ENCODE data around the gene SLC5A6. TPM values are rescaled to one million over a fixed set of nuclear protein-coding genes. Genes with fewer than 3 reads are reported as not detected.

Gene SLC5A6
- total and polyA plus RNA-seq, 2 experiments from 2014 or later: 28.4 to 40.8 TPM

- H3K27ac ChIP-seq: peak overlapping the region; percentile 96
- H3K9me3 ChIP-seq (ENCODE audit: low read depth): no peaks in the 10 kb centered on the region
- peak in 1 of 2 donors; percentile 2 for DNase-seq (ENCODE audit: low read depth in 1 of 2, low spot score in 1 of 2)
- H3K36me3 ChIP-seq: peaks cover under 1% of the 10 kb centered on the region
- H3K4me3 ChIP-seq: peak overlapping the region; percentile 54
- peaks cover 10% of the 10 kb centered on the region for H3K4me1 ChIP-seq (ENCODE audit: low read depth)
- no peaks in the 10 kb centered on the region for H3K27me3 ChIP-seq
- no peak for TF ChIP-seq CTCF (IDR thresholded peaks at IDR 0.05; ENCODE audit: low read depth, low read length)
These were observed 676 bp downstream of the SLC5A6 start for GRCh38 chr2:27211241-27211942.

GRCh38 chr2:27209621-27210401 lies 2.3 kb downstream of the SLC5A6 start:
- Histone ChIP-seq H3K36me3 (peaks cover 5% of the 10 kb centered on the region), H3K27me3 (no peaks in the 10 kb centered on the region), H3K4me1 (ENCODE audit: low read depth) (peaks cover 10% of the 10 kb centered on the region), H3K27ac (peak overlapping the region; percentile 12), H3K9me3 (ENCODE audit: low read depth) (no peaks in the 10 kb centered on the region), H3K4me3 (no peak overlapping the region)
- no peak for DNase-seq (ENCODE audit: low read depth in 1 of 2, low spot score in 1 of 2)
- no peak for TF ChIP-seq CTCF (IDR thresholded peaks at IDR 0.05; ENCODE audit: low read depth, low read length)

GRCh38 chr2:27208486-27209050 lies 3.5 kb downstream of the SLC5A6 start:
- H3K36me3 ChIP-seq: peaks cover 8% of the 10 kb centered on the region
- no peak overlapping the region for H3K4me3 ChIP-seq
- H3K9me3 ChIP-seq (ENCODE audit: low read depth): no peaks in the 10 kb centered on the region
- TF ChIP-seq CTCF (IDR thresholded peaks at IDR 0.05; ENCODE audit: low read depth, low read length): no peak
- peaks cover 10% of the 10 kb centered on the region for H3K4me1 ChIP-seq (ENCODE audit: low read depth)
- no peaks in the 10 kb centered on the region for H3K27me3 ChIP-seq
- no peak overlapping the region for H3K27ac ChIP-seq
- no peak for DNase-seq (ENCODE audit: low read depth in 1 of 2, low spot score in 1 of 2)

GRCh38 chr2:27206346-27206745 lies 5.7 kb downstream of the SLC5A6 start:
- H3K36me3 ChIP-seq: peaks cover 10% of the 10 kb centered on the region
- H3K27me3 ChIP-seq: no peaks in the 10 kb centered on the region
- no peak for DNase-seq (ENCODE audit: low read depth in 1 of 2, low spot score in 1 of 2)
- no peak overlapping the region for H3K27ac ChIP-seq
- no peak for TF ChIP-seq CTCF (IDR thresholded peaks at IDR 0.05; ENCODE audit: low read depth, low read length)
- H3K4me1 ChIP-seq (ENCODE audit: low read depth): peaks cover 4% of the 10 kb centered on the region
- no peak overlapping the region for H3K4me3 ChIP-seq
- no peaks in the 10 kb centered on the region for H3K9me3 ChIP-seq (ENCODE audit: low read depth)

GRCh38 chr2:27205206-27205605 lies 6.9 kb downstream of the SLC5A6 start:
- H3K4me3 ChIP-seq: no peak overlapping the region
- no peaks in the 10 kb centered on the region for H3K9me3 ChIP-seq (ENCODE audit: low read depth)
- H3K36me3 ChIP-seq: peaks cover 12% of the 10 kb centered on the region
- no peak overlapping the region for H3K27ac ChIP-seq
- TF ChIP-seq CTCF (IDR thresholded peaks at IDR 0.05; ENCODE audit: low read depth, low read length): no peak
- no peaks in the 10 kb centered on the region for H3K4me1 ChIP-seq (ENCODE audit: low read depth)
- H3K27me3 ChIP-seq: no peaks in the 10 kb centered on the region
- DNase-seq (ENCODE audit: low read depth in 1 of 2, low spot score in 1 of 2): no peak
